GM13976 (cell line): ENCODE measurements around the gene C1QTNF5.

ENCODE experiments used
- DNase-seq: peaks from one replicate; pipeline ENCODE4 v3.0.0; 2012; ENCODE audit warnings: low spot score
- in situ Hi-C: fragments of 300-500 bp; cut with MboI; formaldehyde crosslinking; loops from one replicate; pipeline ENCODE4 v1.12.0; 2022; ENCODE audit warnings: low sequenced_read_pairs, mixed read lengths, inconsistent platforms; ENCODE audit not compliant: unreplicated experiment
- TF ChIP-seq, protein P1 (sequence below): IDR thresholded peaks from 2 replicates; pipeline ENCODE4 v1.5.1; 2012; ENCODE audit warnings: borderline replicate concordance, mild to moderate bottlenecking; ENCODE audit not compliant: insufficient read depth; ENCODE audit errors: extremely low read depth, missing control alignments, control extremely low read depth

C1QTNF5 gene

DNA sequence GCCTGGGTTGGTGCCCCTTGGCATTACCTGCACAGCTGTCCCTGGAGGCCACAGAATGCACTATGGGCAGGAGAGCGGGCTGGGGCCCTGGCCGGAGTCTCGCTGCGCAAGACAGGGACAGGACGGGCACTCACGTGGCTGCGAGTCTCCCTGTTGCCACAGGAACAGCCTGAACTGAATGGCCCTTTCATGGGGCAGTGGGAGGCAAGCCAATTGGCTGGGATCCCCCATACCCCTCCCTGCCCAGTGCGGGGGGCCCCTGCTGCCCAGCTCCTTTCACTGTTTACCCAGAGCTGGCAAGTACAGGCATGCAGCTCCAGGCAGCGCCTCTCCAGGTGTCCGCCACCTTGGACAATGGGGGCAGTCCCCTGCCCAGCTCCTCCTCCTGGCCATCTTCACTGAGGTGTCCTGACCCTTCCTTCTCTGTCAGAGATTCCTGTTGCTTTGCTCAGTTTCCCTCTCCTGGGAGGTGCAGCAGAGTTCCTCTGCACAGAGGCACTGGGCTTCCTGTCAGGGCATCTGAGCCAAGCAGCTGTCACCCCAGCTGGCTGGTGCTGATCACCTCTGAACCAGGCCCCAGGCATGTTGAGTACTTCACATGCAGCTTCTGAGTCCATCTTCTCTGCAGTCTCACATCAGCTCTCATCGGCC, 35.6 kb upstream of the C1QTNF5 start:
- TF ChIP-seq, protein P1, sequence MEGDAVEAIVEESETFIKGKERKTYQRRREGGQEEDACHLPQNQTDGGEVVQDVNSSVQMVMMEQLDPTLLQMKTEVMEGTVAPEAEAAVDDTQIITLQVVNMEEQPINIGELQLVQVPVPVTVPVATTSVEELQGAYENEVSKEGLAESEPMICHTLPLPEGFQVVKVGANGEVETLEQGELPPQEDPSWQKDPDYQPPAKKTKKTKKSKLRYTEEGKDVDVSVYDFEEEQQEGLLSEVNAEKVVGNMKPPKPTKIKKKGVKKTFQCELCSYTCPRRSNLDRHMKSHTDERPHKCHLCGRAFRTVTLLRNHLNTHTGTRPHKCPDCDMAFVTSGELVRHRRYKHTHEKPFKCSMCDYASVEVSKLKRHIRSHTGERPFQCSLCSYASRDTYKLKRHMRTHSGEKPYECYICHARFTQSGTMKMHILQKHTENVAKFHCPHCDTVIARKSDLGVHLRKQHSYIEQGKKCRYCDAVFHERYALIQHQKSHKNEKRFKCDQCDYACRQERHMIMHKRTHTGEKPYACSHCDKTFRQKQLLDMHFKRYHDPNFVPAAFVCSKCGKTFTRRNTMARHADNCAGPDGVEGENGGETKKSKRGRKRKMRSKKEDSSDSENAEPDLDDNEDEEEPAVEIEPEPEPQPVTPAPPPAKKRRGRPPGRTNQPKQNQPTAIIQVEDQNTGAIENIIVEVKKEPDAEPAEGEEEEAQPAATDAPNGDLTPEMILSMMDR, result no peak
- DNase-seq, result no peak
- in situ Hi-C loops, result no loop called here

DNA sequence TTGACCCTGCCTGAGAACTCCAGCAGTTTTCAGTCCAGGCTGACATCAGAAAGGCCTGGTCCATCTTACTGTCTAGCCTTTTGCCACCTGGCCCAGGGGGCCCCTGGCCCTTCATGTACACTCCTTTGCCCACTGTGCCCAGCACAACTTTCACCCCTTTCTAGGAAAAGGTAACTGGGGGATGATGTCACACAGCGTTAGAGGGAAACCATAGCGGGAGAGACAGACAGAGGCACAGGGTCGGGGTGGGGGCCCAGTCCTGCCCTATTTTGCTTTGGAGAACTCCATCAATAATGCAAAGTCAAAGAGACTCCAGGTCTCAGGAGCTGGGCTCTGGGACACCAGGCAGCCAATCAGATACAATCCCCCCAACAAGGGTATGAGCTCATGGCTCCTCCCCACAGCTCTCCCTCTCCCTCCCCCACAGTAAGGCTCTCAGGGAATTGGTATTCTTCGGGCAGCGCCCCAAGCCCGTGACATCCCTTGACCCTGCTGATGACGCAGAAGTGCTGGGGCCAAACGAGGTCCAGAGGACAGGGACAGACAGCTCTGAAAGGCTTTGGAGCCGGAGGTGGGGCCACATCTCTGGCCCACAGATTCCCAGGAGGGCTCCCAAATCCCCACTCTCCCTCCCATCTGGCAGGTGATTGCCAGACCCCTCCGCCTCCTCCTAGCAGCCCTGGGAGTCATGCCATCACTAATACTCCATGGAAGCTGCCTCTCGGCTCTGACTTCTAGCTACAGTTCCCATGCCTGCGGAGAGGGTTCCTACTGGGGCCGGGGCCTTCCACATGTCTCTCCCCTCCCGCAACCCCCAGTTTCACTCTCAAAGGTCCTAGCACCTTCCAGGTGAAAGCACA, 34.9 kb upstream of the C1QTNF5 start:
- DNase-seq, result no peak
- TF ChIP-seq, protein P1, result no peak
- in situ Hi-C loops, result no loop called here

DNA sequence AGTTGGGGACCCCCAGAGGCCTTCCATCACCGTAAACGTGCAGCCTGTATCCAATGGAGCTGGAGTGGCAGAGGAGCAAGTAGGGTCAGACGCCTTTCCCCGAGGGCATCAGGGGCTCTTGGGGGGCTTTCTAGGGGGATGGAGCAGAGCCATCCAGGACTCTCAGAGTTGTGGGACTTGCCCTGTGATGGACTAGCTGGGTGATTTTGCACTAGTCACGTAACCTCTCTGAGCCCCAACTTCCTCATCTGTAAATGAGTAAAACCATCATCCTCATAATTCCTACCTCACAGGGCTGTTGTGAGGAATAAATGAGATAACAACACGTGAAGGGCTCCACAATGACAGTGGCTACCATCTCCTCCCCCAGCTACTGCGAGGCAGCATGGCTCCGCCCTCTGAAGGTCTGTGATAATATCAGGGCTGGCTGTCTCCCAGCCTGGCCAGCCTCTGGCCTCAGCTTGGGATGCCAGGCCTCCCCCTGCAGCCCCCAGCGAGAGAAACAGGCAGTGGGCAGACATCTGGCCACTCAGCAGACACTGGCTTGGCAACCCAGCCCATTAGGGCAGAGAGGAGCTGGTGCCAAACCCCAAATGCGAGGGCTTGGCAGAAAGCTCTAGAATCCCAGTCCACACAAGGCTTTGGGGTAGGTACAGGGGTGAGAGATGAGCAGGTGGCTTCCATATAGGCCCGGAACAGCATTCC, 34.1 kb upstream of the C1QTNF5 start:
- no peak for DNase-seq
- TF ChIP-seq, protein P1, result no peak
- in situ Hi-C loops, result no loop called here

DNA sequence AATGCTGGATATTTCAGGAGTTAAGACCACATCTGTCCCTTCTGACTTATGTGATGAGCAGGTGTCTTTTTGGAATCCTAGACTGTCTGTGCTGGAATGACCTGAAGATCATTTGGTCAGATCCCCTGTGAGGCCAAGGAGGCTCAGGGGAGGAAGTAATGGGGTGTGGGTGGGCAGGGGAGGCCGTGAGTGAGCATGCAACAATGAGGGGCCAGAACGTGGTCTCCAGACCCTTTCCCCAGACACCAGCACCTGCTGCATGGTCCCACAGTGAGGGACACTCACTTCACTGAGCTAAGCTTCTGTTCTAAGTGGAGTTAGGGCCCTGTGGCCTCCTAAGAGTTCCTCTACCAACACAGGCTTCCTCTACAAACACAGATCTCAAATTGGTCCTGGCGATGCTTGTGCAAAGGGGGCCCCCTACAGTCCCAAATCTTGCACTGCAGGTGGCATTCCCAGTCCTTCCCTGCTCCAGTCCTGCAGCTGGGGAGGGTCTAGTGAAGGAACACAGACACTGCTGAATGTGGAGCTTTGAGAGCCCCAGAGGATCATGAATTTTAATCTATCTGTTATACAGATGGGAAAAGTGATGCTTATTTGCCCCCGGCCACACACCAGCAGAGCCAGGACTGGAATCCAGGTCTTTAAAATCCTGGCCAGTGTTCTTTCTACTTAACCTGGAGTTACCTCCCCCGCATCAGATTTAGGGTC, 33.4 kb upstream of the C1QTNF5 start:
- in situ Hi-C loops, result no loop called here
- TF ChIP-seq, protein P1, result peak; percentile 68
- peak; percentile 72 for DNase-seq

DNA sequence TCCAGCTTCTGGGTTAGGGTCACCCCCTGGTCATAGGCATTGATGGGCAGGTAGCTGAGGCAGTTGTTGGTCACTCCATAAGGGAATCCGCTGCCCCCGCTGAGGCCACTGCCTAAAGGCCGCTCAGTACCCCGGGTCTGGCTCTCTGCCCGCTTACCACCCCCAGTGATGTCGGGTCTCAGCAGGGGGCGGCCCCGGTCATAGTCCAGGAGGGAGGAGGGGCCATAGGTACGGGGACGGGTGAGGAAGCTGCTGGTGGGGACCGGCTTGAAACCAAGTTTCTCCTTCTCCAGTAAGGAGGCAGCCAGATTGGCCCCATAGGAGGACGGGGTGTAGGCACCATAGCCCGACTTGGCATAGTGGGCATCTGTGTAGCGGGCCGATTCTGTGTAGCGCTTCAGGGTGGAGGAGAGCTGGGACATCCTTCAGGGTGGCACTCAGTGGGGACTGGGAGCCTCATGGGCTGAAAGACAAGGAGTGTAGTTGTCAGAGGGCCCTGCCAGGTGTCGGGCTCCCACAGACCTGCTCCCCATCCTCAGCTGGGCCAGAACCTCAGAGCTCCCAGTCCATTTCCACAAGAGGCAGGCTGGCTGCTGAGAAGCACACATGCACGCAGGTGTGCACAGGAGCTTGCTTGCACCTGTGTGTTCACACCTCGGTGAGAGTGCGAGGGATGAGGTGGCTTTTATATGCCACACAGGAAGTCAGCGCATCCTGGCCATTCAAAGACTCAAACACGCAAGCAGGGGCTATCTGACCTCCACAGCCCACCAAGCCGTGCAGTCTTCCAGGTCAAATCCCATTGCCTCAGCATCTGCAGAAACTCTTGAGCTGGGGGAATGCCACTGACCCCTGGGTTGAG, 32.6 kb upstream of the C1QTNF5 start:
- TF ChIP-seq, protein P1, result no peak
- in situ Hi-C loops, result no loop called here
- DNase-seq, result no peak
